ENCODE data around the gene FAM174B. TPM values are rescaled to one million over a fixed set of nuclear protein-coding genes. Genes with fewer than 3 reads are reported as not detected.

FAM174B gene
- total RNA-seq: 10 to 100 TPM; 15.4 to 75.2 (median 18.3) TPM

DNA sequence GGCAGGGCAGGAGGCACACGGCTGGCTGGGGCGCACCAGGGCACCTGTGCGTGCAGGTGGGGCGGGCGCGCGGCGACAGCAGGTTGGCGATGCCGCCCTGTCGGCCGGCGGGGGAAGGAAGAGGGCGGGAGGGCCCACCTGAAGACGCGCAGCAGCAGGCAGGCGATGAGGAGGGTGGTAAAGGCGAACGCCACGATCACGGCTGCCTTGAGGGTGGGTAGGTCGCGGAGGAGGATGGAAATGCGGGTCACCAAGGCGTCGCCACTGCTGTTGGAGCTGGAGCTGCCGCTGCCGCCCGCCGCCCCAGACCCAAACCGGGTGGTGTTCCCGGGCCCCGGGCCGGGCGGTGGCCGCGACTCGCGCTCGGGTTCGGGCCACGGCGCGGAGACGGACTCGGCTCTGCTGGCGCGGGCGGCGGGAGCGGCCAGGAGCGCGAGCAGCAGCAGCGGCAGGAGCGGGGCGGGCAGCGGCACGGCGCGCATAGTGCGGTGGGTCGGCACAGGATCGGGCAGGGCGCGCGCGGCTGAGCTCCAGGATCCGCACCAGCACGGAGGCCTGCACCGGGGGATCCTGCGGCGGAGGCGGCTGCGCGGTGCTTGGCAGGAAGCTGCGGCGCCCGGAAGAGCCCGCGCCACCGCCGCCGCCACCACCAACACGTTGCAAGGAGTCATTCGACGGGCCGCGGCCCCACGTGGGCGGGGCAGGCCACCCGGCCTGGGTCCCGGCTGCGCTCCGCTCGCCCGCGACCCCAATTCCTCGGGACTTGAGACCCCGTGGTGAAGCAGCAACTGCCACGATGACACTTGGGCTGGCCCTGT is at the start of gene FAM174B:
TSS of gene FAM174B (minus strand) at position 598 of the 818 bp plus-strand sequence.
- peaks cover 0 to 36% (median 27%) of the 10 kb centered on the region in 4 donors for H3K4me1 ChIP-seq
- no peaks in the 10 kb centered on the region for H3K9me3 ChIP-seq
- WGBS, 2 donors (ENCODE audit: low coverage in 1 of 2): 5% methylated on average over 14 of the region's 100 CpGs; no CpG with 5 or more reads in 1 of the 2 donors
- DNase-seq: peak; percentile 38
- TF ChIP-seq, protein P1, sequence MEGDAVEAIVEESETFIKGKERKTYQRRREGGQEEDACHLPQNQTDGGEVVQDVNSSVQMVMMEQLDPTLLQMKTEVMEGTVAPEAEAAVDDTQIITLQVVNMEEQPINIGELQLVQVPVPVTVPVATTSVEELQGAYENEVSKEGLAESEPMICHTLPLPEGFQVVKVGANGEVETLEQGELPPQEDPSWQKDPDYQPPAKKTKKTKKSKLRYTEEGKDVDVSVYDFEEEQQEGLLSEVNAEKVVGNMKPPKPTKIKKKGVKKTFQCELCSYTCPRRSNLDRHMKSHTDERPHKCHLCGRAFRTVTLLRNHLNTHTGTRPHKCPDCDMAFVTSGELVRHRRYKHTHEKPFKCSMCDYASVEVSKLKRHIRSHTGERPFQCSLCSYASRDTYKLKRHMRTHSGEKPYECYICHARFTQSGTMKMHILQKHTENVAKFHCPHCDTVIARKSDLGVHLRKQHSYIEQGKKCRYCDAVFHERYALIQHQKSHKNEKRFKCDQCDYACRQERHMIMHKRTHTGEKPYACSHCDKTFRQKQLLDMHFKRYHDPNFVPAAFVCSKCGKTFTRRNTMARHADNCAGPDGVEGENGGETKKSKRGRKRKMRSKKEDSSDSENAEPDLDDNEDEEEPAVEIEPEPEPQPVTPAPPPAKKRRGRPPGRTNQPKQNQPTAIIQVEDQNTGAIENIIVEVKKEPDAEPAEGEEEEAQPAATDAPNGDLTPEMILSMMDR (IDR thresholded peaks at IDR 0.05): peak in 1 of 5 experiments; percentile 20
- TF ChIP-seq POLR2A (IDR thresholded peaks at IDR 0.05): peak; percentile 31
- peak; percentile 79 to 90 (median 83) for TF ChIP-seq POLR2AphosphoS5 (IDR thresholded peaks at IDR 0.05)
- no peak for TF ChIP-seq EP300 (IDR thresholded peaks at IDR 0.05; ENCODE audit: low read depth)
- in situ Hi-C loops (cut with MboI; ENCODE audit: low pct_ligation_motif_present in 1 of 4, low pct_unique_long_range_greater_than_20kb in 1 of 4, low sequenced_read_pairs in 3 of 4): no loop called here
- H3K4me3 ChIP-seq: peak within 1 kb of the TSS; percentile 56 to 66 (median 60)
- peaks cover 15% of the 10 kb centered on the region for H3K27me3 ChIP-seq
- intact Hi-C loops (cut with DNase I; ENCODE audit: low total_unique reads): no loop called here
- no peaks in the 10 kb centered on the region for H3K36me3 ChIP-seq
- H3K27ac ChIP-seq: peak within 1 kb of the TSS; percentile 21 to 75 (median 68)

GRCh38 chr15:92696096-92696495 is 40.5 kb upstream of the FAM174B start:
- H3K4me3 ChIP-seq: no peak overlapping the region
- in situ Hi-C loops (cut with MboI; ENCODE audit: low pct_ligation_motif_present in 1 of 4, low pct_unique_long_range_greater_than_20kb in 1 of 4, low sequenced_read_pairs in 3 of 4) (no loop called here), intact Hi-C loops (cut with DNase I; ENCODE audit: low total_unique reads) (no loop called here)
- no peaks in the 10 kb centered on the region for H3K27me3 ChIP-seq
- no peak overlapping the region for H3K27ac ChIP-seq
- no peak for DNase-seq
- no peaks in the 10 kb centered on the region for H3K4me1 ChIP-seq
- TF ChIP-seq POLR2A (IDR thresholded peaks at IDR 0.05): no peak
- TF ChIP-seq POLR2AphosphoS5 (IDR thresholded peaks at IDR 0.05): no peak
- TF ChIP-seq, protein P1 (IDR thresholded peaks at IDR 0.05): no peak
- no peak for TF ChIP-seq EP300 (IDR thresholded peaks at IDR 0.05; ENCODE audit: low read depth)
- 71 to 84% methylated on average over 5 of the region's 5 CpGs for WGBS, 2 donors (ENCODE audit: low coverage in 1 of 2)
- no peaks in the 10 kb centered on the region for H3K9me3 ChIP-seq
- H3K36me3 ChIP-seq: no peaks in the 10 kb centered on the region

DNA sequence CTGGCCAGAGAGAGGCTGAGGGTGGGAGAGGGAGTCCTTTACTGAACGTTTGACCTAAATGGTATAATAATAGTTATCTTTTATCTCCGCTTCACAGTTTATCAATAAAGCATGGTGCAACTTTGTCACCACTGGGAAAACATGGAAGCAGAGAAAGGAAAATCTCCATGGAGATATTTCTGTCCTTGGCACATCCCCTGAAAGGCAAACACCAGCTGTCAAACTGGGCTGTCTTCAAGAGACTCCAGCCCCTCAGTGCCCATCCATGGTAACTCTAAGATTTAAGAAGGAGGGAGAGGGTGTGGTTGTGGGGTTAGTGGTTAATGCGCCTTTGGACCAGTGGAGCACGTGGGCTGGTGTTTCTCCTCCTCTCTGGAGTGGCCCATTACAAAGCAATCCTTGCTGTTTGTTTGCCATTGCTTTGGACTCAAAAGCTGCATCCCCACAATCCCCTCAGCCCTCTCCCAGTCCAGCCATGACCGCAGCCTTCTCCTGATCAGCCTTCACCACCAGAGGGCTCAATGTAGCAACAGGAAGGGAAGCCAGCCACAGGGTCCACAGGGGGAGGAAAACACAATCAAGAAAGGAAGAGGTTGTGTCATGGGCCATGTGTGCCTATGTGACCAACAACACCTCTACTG is 38.2 kb upstream of the FAM174B start:
- Histone ChIP-seq H3K36me3 (no peaks in the 10 kb centered on the region), H3K4me3 (no peak overlapping the region), H3K27ac (no peak overlapping the region), H3K9me3 (no peaks in the 10 kb centered on the region), H3K4me1 (no peaks in the 10 kb centered on the region), H3K27me3 (no peaks in the 10 kb centered on the region)
- DNase-seq: no peak
- in situ Hi-C loops (cut with MboI; ENCODE audit: low pct_ligation_motif_present in 1 of 4, low pct_unique_long_range_greater_than_20kb in 1 of 4, low sequenced_read_pairs in 3 of 4) (no loop called here), intact Hi-C loops (cut with DNase I; ENCODE audit: low total_unique reads) (no loop called here)
- 0 to 65% methylated on average over 1 to 5 of the region's 5 CpGs for WGBS, 2 donors (ENCODE audit: low coverage in 1 of 2)
- TF ChIP-seq POLR2AphosphoS5 (IDR thresholded peaks at IDR 0.05) (no peak), EP300 (IDR thresholded peaks at IDR 0.05; ENCODE audit: low read depth) (no peak), POLR2A (IDR thresholded peaks at IDR 0.05) (no peak)
- TF ChIP-seq, protein P1 (IDR thresholded peaks at IDR 0.05): no peak

- DNase-seq: no peak
- 94 to 100% methylated on average over 1 to 3 of the region's 3 CpGs for WGBS, 2 donors (ENCODE audit: low coverage in 1 of 2)
- H3K27me3 ChIP-seq: no peaks in the 10 kb centered on the region
- no peak overlapping the region for H3K27ac ChIP-seq
- no peaks in the 10 kb centered on the region for H3K9me3 ChIP-seq
- TF ChIP-seq POLR2A (IDR thresholded peaks at IDR 0.05): no peak
- no peak for TF ChIP-seq POLR2AphosphoS5 (IDR thresholded peaks at IDR 0.05)
- TF ChIP-seq EP300 (IDR thresholded peaks at IDR 0.05; ENCODE audit: low read depth): no peak
- TF ChIP-seq, protein P1 (IDR thresholded peaks at IDR 0.05): no peak
- no peaks in the 10 kb centered on the region for H3K36me3 ChIP-seq
- no peaks in the 10 kb centered on the region for H3K4me1 ChIP-seq
- intact Hi-C loops (cut with DNase I; ENCODE audit: low total_unique reads): no loop called here
- in situ Hi-C loops (cut with MboI; ENCODE audit: low pct_ligation_motif_present in 1 of 4, low pct_unique_long_range_greater_than_20kb in 1 of 4, low sequenced_read_pairs in 3 of 4): no loop called here
- no peak overlapping the region for H3K4me3 ChIP-seq
Observed at GRCh38 chr15:92690395-92690794, 34.8 kb upstream of the FAM174B start.
